BLaER1 treated with 17β-estradiol and CSF1 and Interleukin-3, amounts not matched to agents 10 nM and 100 nM (cell line): ENCODE measurements around the gene ENO3.

ENCODE experiments used
- H3K27ac ChIP-seq, 11 experiments: shearing (Covaris generic); formaldehyde crosslinking; 2 replicates each; pipeline ENCODE4 v1.8.1; 2022
- H3K27me3 ChIP-seq, 11 experiments: shearing (Covaris generic); formaldehyde crosslinking; 2 replicates each; pipeline ENCODE4 v1.8.1; 2022
- H3K36me3 ChIP-seq, 11 experiments: shearing (Covaris generic); formaldehyde crosslinking; 2 replicates each; pipeline ENCODE4 v1.8.1; 2022
- H3K4me1 ChIP-seq, 10 experiments: shearing (Covaris generic); formaldehyde crosslinking; 2 replicates each; pipeline ENCODE4 v1.8.1; 2022
- H3K4me2 ChIP-seq, 11 experiments: shearing (Covaris generic); formaldehyde crosslinking; 2 replicates each; pipeline ENCODE4 v1.8.1; 2022
- H3K4me3 ChIP-seq, 10 experiments: shearing (Covaris generic); formaldehyde crosslinking; 2 replicates each; pipeline ENCODE4 v1.8.1; 2022
- H3K9ac ChIP-seq, 11 experiments: shearing (Covaris generic); formaldehyde crosslinking; 2 replicates each; pipeline ENCODE4 v1.8.1; 2022
- H3K9me3 ChIP-seq, 11 experiments: shearing (Covaris generic); formaldehyde crosslinking; replicated peaks in 1 of 11; 2 replicates each; pipeline ENCODE4 v1.8.1; 2022
- H4K20me1 ChIP-seq, 11 experiments: shearing (Covaris generic); formaldehyde crosslinking; 2 replicates each; pipeline ENCODE4 v1.8.1; 2022
- Cebpa-rat ChIP-seq, 11 experiments: shearing (Covaris generic); IDR thresholded peaks; 2 replicates each; pipeline ENCODE4 v1.8.1; 2022

The ENO3 gene

DNA sequence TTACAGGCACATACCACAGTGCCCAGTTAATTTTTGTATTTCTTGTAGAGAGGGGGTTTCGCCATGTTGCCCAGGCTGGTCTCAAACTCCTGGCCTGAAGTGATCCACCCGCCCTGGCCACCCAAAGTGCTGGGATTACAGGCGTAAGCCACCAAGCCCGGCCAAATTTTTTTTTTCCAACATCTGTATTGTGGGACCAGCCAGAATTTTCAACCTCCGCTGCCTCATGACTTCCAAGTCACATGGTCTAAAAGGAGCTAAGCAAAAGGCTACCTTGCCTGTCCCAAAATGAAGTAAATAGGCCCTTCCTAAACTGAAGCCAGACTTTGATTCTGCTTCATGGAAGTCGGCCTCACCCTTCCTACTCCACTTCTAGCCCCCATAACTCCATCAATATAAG lies 20.9 kb downstream of the ENO3 start:
- no peaks in the 10 kb centered on the region; a peak in 1 of 22 replicates for H4K20me1 ChIP-seq
- no peak for TF ChIP-seq Cebpa-rat (IDR thresholded peaks at IDR 0.05)
- no peaks in the 10 kb centered on the region for H3K27me3 ChIP-seq
- H3K4me2 ChIP-seq = no peak overlapping the region
- H3K4me1 ChIP-seq = peaks cover 25 to 80% (median 42%) of the 10 kb centered on the region in 10 experiments
- H3K9ac ChIP-seq = peak overlapping the region in 2 of 11 experiments; percentile 9 to 15; a peak in 1 of 22 replicates
- no peak overlapping the region for H3K27ac ChIP-seq
- no peak overlapping the region for H3K4me3 ChIP-seq
- H3K9me3 ChIP-seq = no peaks in the 10 kb centered on the region
- H3K36me3 ChIP-seq = peaks cover 46 to 82% (median 71%) of the 10 kb centered on the region in 11 experiments

DNA sequence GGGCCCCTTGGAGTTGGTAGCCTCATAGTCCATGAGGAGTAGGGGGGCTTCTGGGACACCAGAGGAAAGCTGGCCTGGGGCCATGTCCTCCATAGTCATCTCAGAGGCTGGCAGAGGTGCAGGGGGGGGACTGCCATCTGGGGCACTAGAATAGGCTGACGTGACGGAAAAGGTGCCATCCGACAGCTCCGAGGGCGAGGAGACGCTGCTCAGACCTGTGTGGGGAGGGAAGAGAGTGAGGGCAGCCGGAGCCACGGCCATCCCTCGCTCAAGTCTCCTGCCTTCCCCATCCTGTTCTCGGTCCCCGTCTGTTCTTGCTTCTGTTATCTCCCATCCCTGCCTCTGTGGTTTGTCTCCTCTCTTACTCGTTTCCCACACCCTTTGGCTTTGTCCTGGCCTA lies 21.4 kb downstream of the ENO3 start:
- no peak for TF ChIP-seq Cebpa-rat (IDR thresholded peaks at IDR 0.05)
- Histone ChIP-seq H4K20me1 (no peaks in the 10 kb centered on the region; a peak in 1 of 22 replicates), H3K4me3 (no peak overlapping the region), H3K4me1 (peaks cover 25 to 85% (median 42%) of the 10 kb centered on the region in 10 experiments), H3K36me3 (peaks cover 51 to 87% (median 76%) of the 10 kb centered on the region in 11 experiments), H3K27ac (peak overlapping the region in 1 of 11 experiments; percentile 11; a peak in 1 of 22 replicates), H3K9me3 (no peaks in the 10 kb centered on the region), H3K27me3 (no peaks in the 10 kb centered on the region), H3K4me2 (peak overlapping the region in 2 of 11 experiments; percentile 79 to 91; a peak in 1 of 22 replicates), H3K9ac (peak overlapping the region in 3 of 11 experiments; percentile 7 to 15 (median 9); a peak in 2 of 22 replicates)

GRCh38 chr17:4972752-4973151 lies 21.8 kb downstream of the ENO3 start:
- Histone ChIP-seq H3K4me3 (no peak overlapping the region), H3K4me1 (peaks cover 25 to 89% (median 42%) of the 10 kb centered on the region in 10 experiments), H3K27me3 (no peaks in the 10 kb centered on the region), H3K36me3 (peaks cover 55 to 91% (median 80%) of the 10 kb centered on the region in 11 experiments), H3K9ac (peak overlapping the region in 3 of 11 experiments; percentile 7 to 21 (median 15); a peak in 3 of 22 replicates), H3K27ac (peak overlapping the region in 2 of 11 experiments; percentile 11 to 42; a peak in 3 of 22 replicates), H3K9me3 (no peaks in the 10 kb centered on the region), H3K4me2 (peak overlapping the region in 5 of 11 experiments; percentile 50 to 91 (median 79); a peak in 9 of 22 replicates), H4K20me1 (no peaks in the 10 kb centered on the region; a peak in 1 of 22 replicates)
- TF ChIP-seq Cebpa-rat (IDR thresholded peaks at IDR 0.05) = no peak

DNA sequence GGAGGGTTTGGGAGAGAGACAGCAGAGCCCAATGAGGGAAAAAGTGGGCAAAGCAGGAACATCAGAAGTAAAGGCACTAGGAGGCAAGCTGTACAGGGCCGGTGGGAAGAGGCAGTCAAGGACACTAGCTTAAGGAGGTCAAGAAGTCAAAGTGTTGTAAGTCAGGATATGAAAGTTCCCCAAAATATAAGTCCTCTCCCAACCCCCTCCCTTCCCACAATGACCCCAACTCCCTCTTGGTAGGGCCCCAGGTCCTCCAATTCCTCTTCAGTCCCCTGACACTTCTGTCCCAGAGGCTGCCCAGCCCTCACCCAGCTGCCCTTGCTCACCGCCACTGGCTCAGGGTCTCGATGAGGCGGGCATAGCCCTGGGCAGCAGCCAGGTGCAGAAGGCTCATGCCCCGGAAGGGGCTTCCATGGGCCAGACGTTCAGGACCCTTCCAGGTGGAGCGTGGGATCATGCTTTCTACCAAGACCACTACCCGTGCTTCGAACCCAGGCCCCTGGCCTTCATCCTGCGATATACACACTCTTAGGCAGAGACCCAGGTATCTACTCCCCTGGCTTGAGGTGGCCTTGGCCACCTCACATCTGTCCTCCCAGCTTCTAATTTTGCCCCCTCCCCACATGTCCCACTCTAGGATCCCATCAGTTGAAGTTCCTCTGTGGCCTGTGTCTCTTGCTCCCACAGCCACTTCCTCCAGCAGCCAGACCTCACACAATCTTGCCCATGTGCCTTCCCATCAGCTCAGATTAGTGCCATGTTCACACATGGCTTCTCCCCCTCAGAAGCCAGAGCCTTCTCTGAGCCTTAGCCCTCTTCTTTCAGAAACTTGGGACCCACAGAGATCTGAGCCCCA lies 22.6 kb downstream of the ENO3 start:
- Histone ChIP-seq H3K4me2 (peak overlapping the region in 9 of 11 experiments; percentile 0 to 91 (median 50); a peak in 12 of 22 replicates), H4K20me1 (no peaks in the 10 kb centered on the region; a peak in 2 of 22 replicates), H3K4me1 (peaks cover 22 to 90% (median 42%) of the 10 kb centered on the region in 10 experiments), H3K9ac (peak overlapping the region in 3 of 11 experiments; percentile 5 to 33 (median 21); a peak in 3 of 22 replicates), H3K27ac (peak overlapping the region in 6 of 11 experiments; percentile 22 to 42 (median 26); a peak in 8 of 22 replicates), H3K4me3 (no peak overlapping the region), H3K9me3 (no peaks in the 10 kb centered on the region), H3K27me3 (no peaks in the 10 kb centered on the region), H3K36me3 (peaks cover 62 to 98% (median 87%) of the 10 kb centered on the region in 11 experiments)
- no peak for TF ChIP-seq Cebpa-rat (IDR thresholded peaks at IDR 0.05)

DNA sequence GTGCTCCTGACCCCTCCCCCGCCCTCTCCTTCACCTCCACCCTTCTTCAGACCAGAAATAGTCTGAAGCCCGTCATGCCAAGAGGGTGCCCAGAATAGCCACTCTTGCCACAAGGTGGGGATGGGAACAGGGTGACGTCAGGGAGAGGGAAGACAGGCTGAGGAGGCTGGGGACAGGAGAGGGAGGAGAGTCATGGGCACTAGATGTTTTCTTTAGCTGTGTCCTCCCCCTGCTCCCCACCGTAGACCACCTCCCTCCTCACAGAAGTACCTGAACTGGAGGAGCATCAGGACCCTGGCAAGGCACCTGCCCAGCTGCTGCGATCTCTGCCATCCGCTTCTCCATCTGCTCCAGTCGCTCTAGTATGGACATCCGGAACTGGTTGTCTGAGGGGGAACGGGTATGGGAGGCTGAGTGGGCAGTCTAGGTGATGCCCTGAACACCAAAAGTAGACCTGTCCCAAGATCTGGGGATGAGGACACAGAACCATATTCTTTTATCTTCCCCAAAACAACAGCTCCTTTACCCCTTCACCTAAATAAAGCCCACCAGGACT lies 23.3 kb downstream of the ENO3 start:
- no peaks in the 10 kb centered on the region for H3K27me3 ChIP-seq
- H3K9me3 ChIP-seq = no peaks in the 10 kb centered on the region
- peak overlapping the region in 2 of 11 experiments; percentile 27 to 33; a peak in 1 of 22 replicates for H3K9ac ChIP-seq
- peaks cover 62 to 92% (median 85%) of the 10 kb centered on the region in 11 experiments for H3K36me3 ChIP-seq
- H3K4me1 ChIP-seq = peaks cover 22 to 90% (median 42%) of the 10 kb centered on the region in 10 experiments
- H3K27ac ChIP-seq = peak overlapping the region in 5 of 11 experiments; percentile 22 to 42 (median 29); a peak in 7 of 22 replicates
- no peak overlapping the region for H3K4me3 ChIP-seq
- H3K4me2 ChIP-seq = peak overlapping the region in 9 of 11 experiments; percentile 0 to 91 (median 50); a peak in 12 of 22 replicates
- TF ChIP-seq Cebpa-rat (IDR thresholded peaks at IDR 0.05) = no peak
- no peaks in the 10 kb centered on the region; a peak in 2 of 22 replicates for H4K20me1 ChIP-seq

DNA sequence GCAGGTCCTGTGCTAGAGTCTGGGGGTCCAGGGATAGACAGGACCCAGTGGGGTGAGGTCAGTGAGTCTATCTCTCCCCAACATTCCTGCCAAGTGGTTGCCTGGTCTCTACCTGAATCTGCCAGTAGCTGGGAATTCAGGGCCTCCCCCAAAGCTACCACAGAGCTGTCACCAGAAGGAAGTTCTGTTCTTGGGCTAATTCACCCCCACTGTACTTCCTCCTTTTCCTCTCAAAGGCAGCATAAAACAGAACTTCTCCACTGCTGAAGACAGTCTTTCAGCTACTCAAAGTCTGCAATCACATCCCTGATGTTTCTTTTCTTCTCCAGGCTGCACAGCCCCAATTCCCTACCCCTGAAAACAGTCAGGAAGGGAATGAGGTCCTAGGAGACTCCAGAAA lies 27.8 kb downstream of the ENO3 start:
- peaks cover 0 to 12% (median 0%) of the 10 kb centered on the region in 11 experiments; a peak in 3 of 22 replicates for H4K20me1 ChIP-seq
- H3K27ac ChIP-seq = peak overlapping the region in 8 of 11 experiments; percentile 30 to 71 (median 46); a peak in 12 of 22 replicates
- H3K9me3 ChIP-seq = no peaks in the 10 kb centered on the region
- H3K27me3 ChIP-seq = no peaks in the 10 kb centered on the region
- peak overlapping the region in 1 of 10 experiments; percentile 33; a peak in 3 of 20 replicates for H3K4me3 ChIP-seq
- peaks cover 28 to 91% (median 52%) of the 10 kb centered on the region in 10 experiments for H3K4me1 ChIP-seq
- H3K4me2 ChIP-seq = peak overlapping the region; percentile 28 to 89 (median 68); a peak in 21 of 22 replicates
- peak overlapping the region in 10 of 11 experiments; percentile 35 to 59 (median 51); a peak in 15 of 22 replicates for H3K9ac ChIP-seq
- TF ChIP-seq Cebpa-rat (IDR thresholded peaks at IDR 0.05) = no peak
- H3K36me3 ChIP-seq = peaks cover 41 to 80% (median 63%) of the 10 kb centered on the region in 11 experiments

DNA sequence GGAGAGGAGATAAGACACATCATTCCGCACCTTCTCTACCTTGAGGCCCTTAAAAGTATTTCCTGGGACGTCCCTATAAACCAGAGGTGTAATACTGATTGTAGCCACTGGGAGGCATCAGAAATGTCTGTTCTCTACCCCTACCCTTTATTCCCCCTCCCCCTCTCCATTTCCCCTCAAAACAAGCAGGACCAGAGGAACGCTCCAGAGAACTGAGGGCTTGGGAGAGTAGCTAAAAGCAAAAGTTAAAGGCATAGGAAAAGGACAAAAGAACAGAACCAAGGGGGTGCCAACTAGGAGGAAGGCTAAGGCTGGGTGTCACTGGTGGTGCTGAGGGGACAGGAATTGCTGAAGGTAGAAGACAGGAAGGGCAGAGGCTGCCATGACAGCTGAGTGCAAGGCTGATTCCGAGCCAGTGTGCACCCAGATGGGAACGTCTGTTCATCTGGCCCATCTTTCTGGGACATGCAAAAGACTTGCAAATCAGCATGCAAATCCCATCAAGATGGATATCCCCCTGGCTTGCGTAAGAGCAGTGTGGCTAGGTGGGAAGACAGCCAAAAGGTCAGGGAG lies 29.8 kb downstream of the ENO3 start:
- Histone ChIP-seq H3K4me1 (peaks cover 29 to 91% (median 55%) of the 10 kb centered on the region in 10 experiments; a peak in 19 of 20 replicates), H3K36me3 (peaks cover 33 to 77% (median 46%) of the 10 kb centered on the region in 11 experiments), H3K4me3 (0 out of 20 replicates have a peak overlapping the region, but pooled peaks of 1 of the 10 experiments have one; percentile 3), H3K4me2 (peak overlapping the region; percentile 20 to 89 (median 54); a peak in 20 of 22 replicates), H3K27ac (peak overlapping the region in 6 of 11 experiments; percentile 35 to 71 (median 52); a peak in 10 of 22 replicates), H3K9ac (peak overlapping the region in 5 of 11 experiments; percentile 30 to 73 (median 42); a peak in 5 of 22 replicates), H3K27me3 (no peaks in the 10 kb centered on the region), H3K9me3 (no peaks in the 10 kb centered on the region), H4K20me1 (peaks cover 0 to 12% (median 0%) of the 10 kb centered on the region in 11 experiments; a peak in 3 of 22 replicates)
- no peak for TF ChIP-seq Cebpa-rat (IDR thresholded peaks at IDR 0.05)

- H3K27ac ChIP-seq = no peak overlapping the region; a peak in 1 of 22 replicates
- no peaks in the 10 kb centered on the region for H3K27me3 ChIP-seq
- peak overlapping the region in 5 of 11 experiments; percentile 26 to 89 (median 74); a peak in 8 of 22 replicates for H3K4me2 ChIP-seq
- H3K9ac ChIP-seq = no peak overlapping the region
- no peak overlapping the region for H3K4me3 ChIP-seq
- H3K9me3 ChIP-seq = no peaks in the 10 kb centered on the region
- peaks cover 0 to 12% (median 0%) of the 10 kb centered on the region in 11 experiments; a peak in 3 of 22 replicates for H4K20me1 ChIP-seq
- peaks cover 42 to 92% (median 68%) of the 10 kb centered on the region in 10 experiments for H3K4me1 ChIP-seq
- no peak for TF ChIP-seq Cebpa-rat (IDR thresholded peaks at IDR 0.05)
- peaks cover 22 to 62% (median 35%) of the 10 kb centered on the region in 11 experiments for H3K36me3 ChIP-seq
These were observed 31.4 kb downstream of the ENO3 start for GRCh38 chr17:4982305-4982704.
